BJ (cell line): ENCODE data around the gene FBXO22. TPM values are rescaled to one million over a fixed set of nuclear protein-coding genes. Genes with fewer than 3 reads are reported as not detected.
A peak's percentile ranks its signal among the peaks of the same experiment; 100 is the strongest.

Source experiments
- CTCF ChIA-PET: fragments of 350-600 bp; formaldehyde crosslinking; extraction: SDS; loops from one replicate; lab custom pipeline; 2021; ENCODE audit warnings: antibody characterized with exemption, inconsistent platforms; lab: Yijun Ruan, JAX
- POLR2A ChIA-PET: fragments of 300-600 bp; sonication (Branson Sonifier 250); formaldehyde crosslinking; extraction: SDS; loops from one replicate; lab custom pipeline; 2021; ENCODE audit warnings: antibody characterized with exemption; lab: Charles Lee
- DNase-seq: peaks from one replicate; pipeline ENCODE4 v3.0.0-alpha.2; 2011; ENCODE audit warnings: low read depth
- H3K27me3 ChIP-seq: 2 replicates; pipeline ENCODE4 v1.6.0; 2011; ENCODE audit warnings: low read length; ENCODE audit not compliant: control insufficient read depth, insufficient read depth
- H3K36me3 ChIP-seq: 2 replicates; pipeline ENCODE4 v1.5.1; 2011; ENCODE audit warnings: low read length; ENCODE audit not compliant: control insufficient read depth, insufficient read depth
- H3K4me3 ChIP-seq: 2 replicates; pipeline ENCODE4 v1.5.1; 2011; ENCODE audit warnings: low read depth, mild to moderate bottlenecking, control low read depth, low read length
- polyA plus RNA-seq: library from polyadenylated mRNA; depleted of rRNA; stranded (reverse); fragments of >200 nt; gene quantifications from 2 replicates; pipeline ENCODE4 v1.2.3, GENCODE V29; 2011
- TF ChIP-seq, protein P1 (sequence below): IDR thresholded peaks from 2 replicates; pipeline ENCODE4 v1.5.1; 2011; ENCODE audit warnings: low read depth, mild to moderate bottlenecking, control low read depth, inconsistent platforms, low read length, moderate library complexity; ENCODE audit not compliant: insufficient read depth

FBXO22 gene
- polyA plus RNA-seq, 1 experiment, result 31.8 TPM

DNA sequence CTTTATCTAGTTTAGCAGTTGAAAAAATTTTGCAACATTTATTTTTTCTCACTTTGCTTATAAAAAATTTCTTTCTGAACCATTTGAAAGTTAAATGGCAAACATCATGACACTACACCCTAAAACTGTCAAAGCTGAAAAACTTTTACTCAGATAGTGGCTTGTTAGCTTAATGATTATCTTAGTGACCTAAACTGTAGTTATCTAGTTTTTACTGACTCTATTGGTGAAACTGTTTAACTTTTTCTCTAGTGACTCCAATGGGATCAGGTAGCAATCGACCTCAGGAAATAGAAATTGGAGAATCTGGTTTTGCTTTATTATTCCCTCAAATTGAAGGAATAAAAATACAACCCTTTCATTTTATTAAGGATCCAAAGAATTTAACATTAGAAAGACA, 13.3 kb downstream of the FBXO22 start:
- ChIA-PET POLR2A (no interaction called here), CTCF (no interaction called here)
- DNase-seq, result no peak
- TF ChIP-seq, protein P1, sequence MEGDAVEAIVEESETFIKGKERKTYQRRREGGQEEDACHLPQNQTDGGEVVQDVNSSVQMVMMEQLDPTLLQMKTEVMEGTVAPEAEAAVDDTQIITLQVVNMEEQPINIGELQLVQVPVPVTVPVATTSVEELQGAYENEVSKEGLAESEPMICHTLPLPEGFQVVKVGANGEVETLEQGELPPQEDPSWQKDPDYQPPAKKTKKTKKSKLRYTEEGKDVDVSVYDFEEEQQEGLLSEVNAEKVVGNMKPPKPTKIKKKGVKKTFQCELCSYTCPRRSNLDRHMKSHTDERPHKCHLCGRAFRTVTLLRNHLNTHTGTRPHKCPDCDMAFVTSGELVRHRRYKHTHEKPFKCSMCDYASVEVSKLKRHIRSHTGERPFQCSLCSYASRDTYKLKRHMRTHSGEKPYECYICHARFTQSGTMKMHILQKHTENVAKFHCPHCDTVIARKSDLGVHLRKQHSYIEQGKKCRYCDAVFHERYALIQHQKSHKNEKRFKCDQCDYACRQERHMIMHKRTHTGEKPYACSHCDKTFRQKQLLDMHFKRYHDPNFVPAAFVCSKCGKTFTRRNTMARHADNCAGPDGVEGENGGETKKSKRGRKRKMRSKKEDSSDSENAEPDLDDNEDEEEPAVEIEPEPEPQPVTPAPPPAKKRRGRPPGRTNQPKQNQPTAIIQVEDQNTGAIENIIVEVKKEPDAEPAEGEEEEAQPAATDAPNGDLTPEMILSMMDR, result no peak
- no peak overlapping the region for H3K4me3 ChIP-seq
- peaks cover 4% of the 10 kb centered on the region for H3K36me3 ChIP-seq
- no peaks in the 10 kb centered on the region for H3K27me3 ChIP-seq

- POLR2A ChIA-PET, result no interaction called here
- H3K27me3 ChIP-seq, result no peaks in the 10 kb centered on the region
- CTCF ChIA-PET, result interaction anchor here (0.6 kb wide), 1 partner anchor 11 kb away, joined by 4 read pairs; no protein-coding TSS in a partner anchor
- H3K36me3 ChIP-seq, result peaks cover 4% of the 10 kb centered on the region
- no peak overlapping the region for H3K4me3 ChIP-seq
- DNase-seq, result no peak
- TF ChIP-seq, protein P1, result no peak
Observed at GRCh38 chr15:75918135-75918534, 14.5 kb downstream of the FBXO22 start.

DNA sequence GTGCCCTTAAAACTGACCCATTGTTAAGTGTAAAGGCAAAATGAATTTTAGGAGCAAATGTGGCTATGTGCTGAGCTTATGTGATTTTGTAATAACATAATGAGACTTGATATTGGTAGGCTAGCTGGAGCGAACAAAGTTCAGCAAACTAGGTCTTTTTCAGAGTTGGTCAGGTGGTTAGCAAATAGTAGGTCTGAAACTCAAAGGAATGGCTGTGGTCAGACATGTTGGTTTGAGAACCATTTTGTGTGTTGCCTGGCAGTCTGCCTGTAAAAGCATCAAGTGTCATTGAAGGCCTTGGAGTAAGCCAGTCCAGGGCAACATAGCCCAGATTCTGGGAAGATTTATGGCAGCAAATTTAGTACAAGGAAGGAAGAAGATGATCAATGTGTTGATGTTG, 16.4 kb downstream of the FBXO22 start:
- POLR2A ChIA-PET, result no interaction called here
- TF ChIP-seq, protein P1, result no peak
- H3K4me3 ChIP-seq, result no peak overlapping the region
- H3K36me3 ChIP-seq, result peaks cover 2% of the 10 kb centered on the region; the same call in 1 of the 2 replicates
- H3K27me3 ChIP-seq, result no peaks in the 10 kb centered on the region
- no peak for DNase-seq
- CTCF ChIA-PET, result interaction anchor here (0.9 to 1.4 kb wide), 2 partner anchors 15 to 118 kb away, joined by 3 to 5 read pairs; no protein-coding TSS in a partner anchor

DNA sequence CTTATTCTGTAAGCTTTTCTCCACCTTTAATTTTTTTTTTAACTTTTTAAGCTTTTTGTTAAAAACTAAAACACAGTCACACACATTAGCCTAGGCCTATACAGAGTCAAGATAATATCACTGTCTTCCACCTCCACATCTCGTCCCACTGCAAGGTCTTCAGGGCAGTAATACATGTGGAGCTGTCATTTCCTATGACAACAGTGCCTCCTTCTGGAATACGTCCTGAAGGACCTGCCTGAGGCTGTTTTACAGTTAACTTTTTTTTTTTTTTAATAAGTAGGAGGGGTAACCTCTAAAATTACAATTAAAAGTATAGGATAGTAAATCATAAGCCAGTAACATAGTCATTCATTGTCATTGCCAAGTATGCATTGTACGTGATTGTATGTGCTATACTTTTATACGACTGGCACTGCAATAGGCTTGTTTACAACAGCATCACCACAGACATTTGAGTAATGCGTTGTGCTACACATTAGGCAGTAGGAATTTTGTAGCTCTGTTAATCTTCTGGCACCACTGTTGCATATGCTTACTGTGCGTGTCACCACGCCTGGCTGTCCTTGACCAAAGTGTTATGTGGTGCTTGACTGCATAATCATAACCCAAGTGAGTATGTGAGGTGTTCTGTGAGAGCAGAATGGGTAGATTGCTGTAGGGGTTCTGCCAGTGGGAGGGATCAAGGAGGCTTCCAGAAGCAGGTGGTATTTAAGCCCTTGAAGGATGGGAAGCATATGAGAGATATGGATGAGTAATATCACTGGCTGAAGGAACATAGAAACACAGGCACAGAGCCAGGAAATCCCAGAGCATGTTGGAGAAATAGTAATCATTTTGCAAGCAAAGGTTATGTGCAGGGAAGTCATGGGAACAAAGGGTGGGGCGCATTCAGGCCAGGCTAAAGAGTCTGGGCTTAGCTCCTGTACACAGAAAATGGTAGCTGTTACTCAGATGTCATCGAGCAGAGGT, 18.3 kb downstream of the FBXO22 start:
- no peak overlapping the region for H3K4me3 ChIP-seq
- ChIA-PET CTCF (interaction anchor here (0.6 to 2.2 kb wide), 11 partner anchors 12 to 237 kb away, joined by 3 to 8 read pairs (median 5); no protein-coding TSS in a partner anchor), POLR2A (no interaction called here)
- TF ChIP-seq, protein P1, result peak; percentile 35; the same call in 1 of the 2 replicates
- no peaks in the 10 kb centered on the region for H3K27me3 ChIP-seq
- H3K36me3 ChIP-seq, result peaks cover 2% of the 10 kb centered on the region; the same call in 1 of the 2 replicates
- DNase-seq, result no peak

DNA sequence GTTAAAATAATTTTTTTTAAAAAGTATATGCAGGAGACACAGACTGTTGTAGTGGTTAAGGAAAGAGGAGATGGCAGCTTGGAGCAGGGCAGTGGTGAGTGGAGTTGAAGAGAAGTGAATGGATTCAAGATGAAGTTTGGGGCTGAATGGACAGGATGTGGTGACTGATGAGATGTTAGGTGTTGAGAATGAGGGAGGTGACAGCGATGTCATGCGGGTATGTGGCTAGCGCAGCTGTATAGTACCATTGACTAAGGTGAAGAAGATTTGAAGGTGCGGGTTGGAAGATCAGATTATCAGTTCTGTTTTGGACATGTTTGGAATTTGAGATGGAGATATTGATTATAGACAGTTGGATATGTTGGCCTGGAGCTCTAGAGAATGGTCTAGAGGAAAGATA, 20.1 kb downstream of the FBXO22 start:
- POLR2A ChIA-PET, result no interaction called here

More for the DNA sequence above, 20.1 kb downstream of the FBXO22 start:
- CTCF ChIA-PET, result interaction anchor here (0.6 to 2.1 kb wide), 4 partner anchors 114 to 996 kb away, joined by 3 to 6 read pairs (median 3); no protein-coding TSS in a partner anchor
- H3K27me3 ChIP-seq, result no peaks in the 10 kb centered on the region
- no peak for DNase-seq
- TF ChIP-seq, protein P1, result no peak
- no peaks in the 10 kb centered on the region for H3K36me3 ChIP-seq
- H3K4me3 ChIP-seq, result no peak overlapping the region
